ENCODE data around the gene ANXA4. TPM values are rescaled to one million over a fixed set of nuclear protein-coding genes. Genes with fewer than 3 reads are reported as not detected.

The ANXA4 gene
- total RNA-seq, 1 donor from 2014 or later, result 29.1 TPM

DNA sequence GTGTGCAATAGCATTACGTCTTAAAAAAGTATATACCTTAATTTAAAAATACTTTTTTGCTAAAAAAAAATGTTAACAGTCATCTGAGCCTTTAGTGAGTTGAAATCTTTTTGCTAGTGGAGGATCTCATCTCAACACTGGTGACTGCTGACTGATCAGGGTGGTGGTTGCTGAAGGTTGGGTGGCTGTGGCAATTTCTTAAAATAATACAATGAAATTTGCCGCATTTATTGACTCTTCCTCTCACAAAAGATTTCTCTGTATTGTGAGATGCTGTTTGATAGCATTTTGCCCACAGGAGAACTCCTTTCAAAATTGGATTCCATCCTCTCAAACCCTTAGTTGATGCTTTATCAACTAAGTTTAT lies 46.1 kb upstream of the ANXA4 start:
- Histone ChIP-seq H3K27me3 (no peaks in the 10 kb centered on the region), H3K4me3 (no peak overlapping the region), H3K4me1 (peaks cover 5 to 6% of the 10 kb centered on the region in 2 donors), H3K27ac (no peak overlapping the region), H3K9me3 (no peaks in the 10 kb centered on the region), H3K36me3 (no peaks in the 10 kb centered on the region)
- DNase-seq (ENCODE audit: low spot score in 2 of 2), result no peak
- TF ChIP-seq, protein P1, sequence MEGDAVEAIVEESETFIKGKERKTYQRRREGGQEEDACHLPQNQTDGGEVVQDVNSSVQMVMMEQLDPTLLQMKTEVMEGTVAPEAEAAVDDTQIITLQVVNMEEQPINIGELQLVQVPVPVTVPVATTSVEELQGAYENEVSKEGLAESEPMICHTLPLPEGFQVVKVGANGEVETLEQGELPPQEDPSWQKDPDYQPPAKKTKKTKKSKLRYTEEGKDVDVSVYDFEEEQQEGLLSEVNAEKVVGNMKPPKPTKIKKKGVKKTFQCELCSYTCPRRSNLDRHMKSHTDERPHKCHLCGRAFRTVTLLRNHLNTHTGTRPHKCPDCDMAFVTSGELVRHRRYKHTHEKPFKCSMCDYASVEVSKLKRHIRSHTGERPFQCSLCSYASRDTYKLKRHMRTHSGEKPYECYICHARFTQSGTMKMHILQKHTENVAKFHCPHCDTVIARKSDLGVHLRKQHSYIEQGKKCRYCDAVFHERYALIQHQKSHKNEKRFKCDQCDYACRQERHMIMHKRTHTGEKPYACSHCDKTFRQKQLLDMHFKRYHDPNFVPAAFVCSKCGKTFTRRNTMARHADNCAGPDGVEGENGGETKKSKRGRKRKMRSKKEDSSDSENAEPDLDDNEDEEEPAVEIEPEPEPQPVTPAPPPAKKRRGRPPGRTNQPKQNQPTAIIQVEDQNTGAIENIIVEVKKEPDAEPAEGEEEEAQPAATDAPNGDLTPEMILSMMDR (IDR thresholded peaks at IDR 0.05), result no peak
- intact Hi-C loops (cut with DNase I), result no loop called here

DNA sequence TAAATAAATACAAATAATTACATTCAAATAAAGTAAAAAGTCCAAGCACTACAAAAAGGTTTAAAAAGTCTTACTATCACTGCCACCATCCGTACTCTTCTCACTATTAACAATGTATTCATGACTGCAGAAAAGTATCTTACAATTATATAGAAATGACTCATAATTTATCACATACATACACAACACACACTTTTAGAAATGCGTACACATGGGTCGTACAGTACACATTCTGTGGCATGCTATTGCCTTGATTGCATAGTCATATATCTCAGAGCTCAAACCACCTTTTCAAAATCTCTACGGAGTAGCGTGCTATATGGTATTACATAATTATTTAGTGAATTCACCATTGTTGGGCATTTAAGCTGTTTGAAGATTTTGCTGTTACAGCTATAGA lies 41.6 kb upstream of the ANXA4 start:
- Histone ChIP-seq H3K4me3 (no peak overlapping the region), H3K36me3 (no peaks in the 10 kb centered on the region)

DNA sequence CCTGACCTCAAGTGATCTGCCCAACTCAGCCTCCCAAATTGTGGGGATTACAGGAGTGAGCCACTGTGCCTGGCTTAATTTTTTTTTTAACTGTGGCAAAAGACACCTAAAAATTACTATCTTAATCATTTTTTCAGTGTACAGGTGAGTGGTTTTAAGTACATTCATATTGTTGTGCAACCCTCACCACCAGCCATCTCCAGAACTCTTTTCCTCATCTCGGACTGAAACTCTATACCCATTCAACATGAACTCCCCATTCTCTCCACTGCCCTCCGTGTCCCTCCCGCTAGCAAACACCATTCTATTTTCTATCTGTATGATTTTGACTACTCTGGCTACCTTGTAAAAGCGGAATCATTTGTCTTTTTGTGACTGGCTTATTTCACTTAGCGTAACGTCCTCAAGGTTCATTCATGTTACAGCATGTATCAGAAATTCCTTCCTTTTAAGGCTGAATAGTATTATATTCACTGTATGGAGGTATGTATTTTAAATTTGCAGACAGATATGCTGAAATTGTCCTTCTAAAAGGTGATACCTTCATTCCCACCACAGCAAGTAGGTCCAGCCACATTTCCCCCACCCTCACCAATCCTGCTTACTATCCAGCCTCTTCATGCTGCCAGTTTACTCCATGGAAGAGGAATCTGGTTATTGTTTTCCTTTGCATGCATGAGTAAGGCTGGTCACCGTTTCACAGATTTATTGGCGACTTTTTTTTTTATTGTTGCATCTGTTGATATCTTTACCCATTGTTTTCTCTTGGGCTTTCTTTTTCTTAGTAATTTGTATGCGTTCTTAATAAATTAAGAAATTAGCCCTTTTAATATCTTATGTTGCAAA lies 40.6 kb upstream of the ANXA4 start:
- Histone ChIP-seq H3K27me3 (no peaks in the 10 kb centered on the region), H3K4me1 (no peaks in the 10 kb centered on the region), H3K27ac (no peak overlapping the region), H3K4me3 (no peak overlapping the region), H3K9me3 (no peaks in the 10 kb centered on the region), H3K36me3 (no peaks in the 10 kb centered on the region)
- no peak for DNase-seq (ENCODE audit: low spot score in 2 of 2)
- TF ChIP-seq, protein P1 (IDR thresholded peaks at IDR 0.05), result no peak
- intact Hi-C loops (cut with DNase I), result no loop called here

More for the DNA sequence above, 41.6 kb upstream of the ANXA4 start:
- intact Hi-C loops (cut with DNase I), result no loop called here
- TF ChIP-seq, protein P1 (IDR thresholded peaks at IDR 0.05), result no peak
- Histone ChIP-seq H3K4me1 (no peaks in the 10 kb centered on the region), H3K27me3 (no peaks in the 10 kb centered on the region), H3K27ac (no peak overlapping the region), H3K9me3 (no peaks in the 10 kb centered on the region)
- no peak for DNase-seq (ENCODE audit: low spot score in 2 of 2)

DNA sequence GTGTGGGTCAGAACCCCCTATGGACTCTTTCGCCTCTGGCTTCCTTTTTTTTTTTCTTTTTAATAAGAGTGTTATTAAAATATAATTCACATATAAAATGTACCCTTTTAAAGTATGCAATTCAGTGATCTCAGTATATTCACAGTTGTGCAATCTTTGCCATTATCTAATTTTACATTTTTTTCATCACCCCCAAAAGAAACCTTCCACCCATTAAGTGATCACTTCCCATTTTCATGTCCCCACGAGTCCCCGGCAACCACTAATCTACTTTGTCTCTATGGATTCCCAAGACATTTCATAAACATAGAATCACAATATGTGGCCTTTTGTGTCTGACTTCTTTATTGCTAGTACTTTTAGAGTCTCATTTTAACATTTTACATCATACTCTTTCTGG lies 38.7 kb upstream of the ANXA4 start:
- Histone ChIP-seq H3K27me3 (no peaks in the 10 kb centered on the region), H3K36me3 (no peaks in the 10 kb centered on the region), H3K27ac (no peak overlapping the region), H3K4me1 (no peaks in the 10 kb centered on the region), H3K4me3 (no peak overlapping the region), H3K9me3 (no peaks in the 10 kb centered on the region)
- intact Hi-C loops (cut with DNase I), result no loop called here
- TF ChIP-seq, protein P1 (IDR thresholded peaks at IDR 0.05), result no peak
- DNase-seq (ENCODE audit: low spot score in 2 of 2), result no peak

DNA sequence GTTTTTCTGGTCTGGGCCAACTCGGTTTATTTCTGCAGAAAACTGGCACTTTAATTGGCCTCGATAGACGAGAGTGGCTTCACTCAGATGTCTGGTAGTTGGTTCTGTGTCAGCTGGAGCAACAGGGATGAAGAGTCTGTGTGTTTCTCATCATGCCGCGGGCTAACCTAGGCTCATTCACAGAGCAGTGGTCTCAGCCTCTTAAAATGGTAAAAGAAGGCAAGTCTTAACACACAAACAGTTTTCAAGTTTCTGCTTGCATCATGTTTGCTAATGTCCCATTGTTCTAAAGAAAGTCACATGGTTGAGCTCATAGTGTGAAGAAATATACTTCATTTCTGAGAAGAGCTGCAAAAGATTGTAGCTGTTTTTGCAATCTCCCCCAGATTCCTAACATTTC lies 37.5 kb upstream of the ANXA4 start:
- intact Hi-C loops (cut with DNase I), result no loop called here
- Histone ChIP-seq H3K4me3 (no peak overlapping the region), H3K27me3 (no peaks in the 10 kb centered on the region), H3K27ac (no peak overlapping the region), H3K9me3 (no peaks in the 10 kb centered on the region), H3K36me3 (no peaks in the 10 kb centered on the region), H3K4me1 (no peaks in the 10 kb centered on the region)
- no peak for DNase-seq (ENCODE audit: low spot score in 2 of 2)
- TF ChIP-seq, protein P1 (IDR thresholded peaks at IDR 0.05), result no peak
